ENCODE measurements around the gene PIK3CB. TPM values are rescaled to one million over a fixed set of nuclear protein-coding genes. Genes with fewer than 3 reads are reported as not detected.
"Not testable (repeated sequence)": the region's sequence is repeated elsewhere in the genome, so short reads cannot be mapped to it uniquely, and the experiment has no call there.

PIK3CB gene
- total RNA-seq, 2 donors from 2014 or later = 18.8 to 26.3 TPM

DNA sequence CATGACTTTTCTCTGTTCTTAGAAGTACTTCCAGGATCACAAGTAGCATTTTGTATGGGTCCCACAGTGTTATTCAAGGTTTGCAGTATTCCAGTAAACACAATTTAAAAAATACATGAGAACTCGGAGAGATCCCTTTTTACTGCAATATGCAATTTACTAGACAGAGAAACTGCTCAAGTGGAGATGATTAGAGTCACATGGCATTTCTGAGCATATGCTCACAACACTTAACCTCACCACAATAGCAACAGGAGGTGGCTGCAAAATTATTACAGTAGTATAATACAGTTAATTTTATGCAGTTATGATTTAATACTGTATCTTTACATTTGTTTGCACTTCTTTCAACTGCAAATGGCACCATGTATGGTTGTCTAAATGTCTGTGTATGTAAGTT, 87.5 kb downstream of the PIK3CB start:
- ATAC-seq (replicated peaks in 1 of 2) = no peak
- Mint-ChIP-seq H3K4me3 (no peak overlapping the region), H3K4me1 (ENCODE audit: low read depth) (no peaks in the 10 kb centered on the region), H3K9me3 (no peaks in the 10 kb centered on the region), H3K27ac (no peak overlapping the region), H3K27me3 (ENCODE audit: low read depth) (no peaks in the 10 kb centered on the region), H3K36me3 (ENCODE audit: insufficient read depth in 2 of 2) (peaks cover 0 to 4% of the 10 kb centered on the region in 2 donors)
- no peak for DNase-seq

- no peaks in the 10 kb centered on the region for H3K9me3 Mint-ChIP-seq
- H3K4me3 Mint-ChIP-seq = no peak overlapping the region
- H3K27me3 Mint-ChIP-seq (ENCODE audit: low read depth) = no peaks in the 10 kb centered on the region
- peaks cover 10% of the 10 kb centered on the region for H3K4me1 Mint-ChIP-seq (ENCODE audit: low read depth)
- H3K36me3 Mint-ChIP-seq (ENCODE audit: insufficient read depth in 2 of 2) = peaks cover 2 to 6% of the 10 kb centered on the region in 2 donors
- DNase-seq (no peak), ATAC-seq (replicated peaks in 1 of 2) (peak in 1 of 2 donors; percentile 73)
- H3K27ac Mint-ChIP-seq = no peak overlapping the region
Observed at GRCh38 chr3:138740072-138740471, 94.7 kb downstream of the PIK3CB start.

- H3K4me1 Mint-ChIP-seq (ENCODE audit: low read depth) = no peaks in the 10 kb centered on the region
- H3K9me3 Mint-ChIP-seq = no peaks in the 10 kb centered on the region
- H3K27ac Mint-ChIP-seq = no peak overlapping the region
- no peaks in the 10 kb centered on the region for H3K27me3 Mint-ChIP-seq (ENCODE audit: low read depth)
- no peak for DNase-seq
- H3K4me3 Mint-ChIP-seq = no peak overlapping the region
- peaks cover 0 to 1% of the 10 kb centered on the region in 2 donors for H3K36me3 Mint-ChIP-seq (ENCODE audit: insufficient read depth in 2 of 2)
- ATAC-seq (replicated peaks in 1 of 2) = no peak
Observed at GRCh38 chr3:138732456-138732855, 102.3 kb downstream of the PIK3CB start.

DNA sequence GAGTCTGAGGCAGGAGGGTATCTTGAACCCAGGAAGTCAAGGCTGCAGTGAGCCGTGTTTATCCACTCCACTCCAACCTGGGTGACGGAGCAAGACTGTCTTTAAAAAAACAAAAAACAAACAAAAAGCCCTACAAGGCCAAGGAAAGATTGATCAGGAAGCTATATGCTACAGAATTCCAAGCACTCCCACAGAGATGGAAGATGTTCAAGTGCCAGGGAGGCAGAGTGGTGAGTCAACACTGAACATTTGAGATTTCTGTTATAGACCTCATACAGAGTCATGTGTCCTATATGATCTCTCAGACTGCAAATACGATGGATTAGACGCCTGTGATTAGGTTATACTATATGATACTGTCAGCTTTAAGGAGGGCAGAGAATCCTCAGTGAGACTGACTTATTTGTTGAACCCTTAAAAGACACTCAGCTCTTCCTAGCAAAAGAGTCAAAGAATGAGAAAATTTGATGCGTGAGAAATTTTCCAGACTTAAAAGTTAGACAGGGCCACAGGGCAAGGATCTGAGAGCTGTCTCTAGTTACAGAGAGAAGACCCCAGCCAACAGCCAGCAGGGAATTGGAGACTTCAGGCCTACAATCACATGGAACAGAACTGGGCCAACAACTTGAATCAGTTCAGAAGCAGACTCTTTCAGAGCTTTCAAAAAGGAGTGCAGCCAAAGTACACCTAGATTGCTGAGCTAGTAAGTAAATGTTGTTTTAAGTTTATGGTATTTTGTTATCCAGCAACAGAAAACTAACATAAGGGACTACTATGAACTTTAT, 107.6 kb downstream of the PIK3CB start:
- no peak for DNase-seq
- no peaks in the 10 kb centered on the region for H3K36me3 Mint-ChIP-seq (ENCODE audit: insufficient read depth in 2 of 2)
- H3K4me3 Mint-ChIP-seq = no peak overlapping the region
- peaks cover 21% of the 10 kb centered on the region for H3K4me1 Mint-ChIP-seq (ENCODE audit: low read depth)
- no peak for ATAC-seq (replicated peaks in 1 of 2)
- H3K27me3 Mint-ChIP-seq (ENCODE audit: low read depth) = no peaks in the 10 kb centered on the region
- no peak overlapping the region for H3K27ac Mint-ChIP-seq
- H3K9me3 Mint-ChIP-seq = no peaks in the 10 kb centered on the region

DNA sequence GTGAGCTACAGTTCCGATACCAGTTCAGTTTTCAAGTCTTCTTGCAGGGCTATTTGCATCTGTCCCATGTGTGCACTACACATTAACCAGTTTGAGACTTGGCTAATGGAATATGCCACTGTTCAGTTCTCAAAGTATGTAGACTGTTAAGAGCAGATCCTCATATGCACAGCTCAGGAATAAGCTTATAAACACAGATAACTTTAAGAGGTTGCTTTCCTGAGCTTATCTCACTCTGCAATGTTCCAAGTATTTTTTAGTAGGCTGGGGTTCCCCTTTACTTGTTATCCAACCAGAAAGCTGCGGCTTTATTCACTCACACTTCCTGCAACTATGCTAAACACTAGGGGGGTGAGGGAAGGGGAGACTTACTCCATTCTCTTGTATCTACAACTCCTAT, 108.7 kb downstream of the PIK3CB start:
- Mint-ChIP-seq H3K4me1 (ENCODE audit: low read depth) (peaks cover 21% of the 10 kb centered on the region), H3K27ac (peak overlapping the region; percentile 51)
- H3K9me3 Mint-ChIP-seq; H3K4me3 Mint-ChIP-seq; H3K36me3 Mint-ChIP-seq (ENCODE audit: insufficient read depth in 2 of 2); H3K27me3 Mint-ChIP-seq (ENCODE audit: low read depth); ATAC-seq (replicated peaks in 1 of 2); DNase-seq: not testable (repeated sequence)

DNA sequence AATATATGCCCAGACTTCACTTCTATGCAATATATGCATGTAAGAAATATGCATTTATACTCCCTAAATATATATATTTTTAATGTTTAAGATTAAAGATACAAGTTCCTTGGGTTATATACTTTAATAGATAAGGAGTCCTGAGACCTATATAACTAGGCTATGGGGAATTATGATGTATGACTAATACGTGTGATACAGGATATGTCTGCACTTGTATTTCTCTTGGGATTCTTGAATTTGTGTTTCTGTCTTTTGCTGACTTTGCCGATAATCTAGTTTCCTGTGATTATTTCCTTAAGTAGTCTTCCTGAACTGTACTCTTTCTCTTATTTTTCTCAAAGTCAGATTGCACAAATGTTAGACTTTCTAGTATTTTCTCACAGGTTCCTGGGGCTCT, 109.6 kb downstream of the PIK3CB start:
- no peak overlapping the region for H3K27ac Mint-ChIP-seq

DNA sequence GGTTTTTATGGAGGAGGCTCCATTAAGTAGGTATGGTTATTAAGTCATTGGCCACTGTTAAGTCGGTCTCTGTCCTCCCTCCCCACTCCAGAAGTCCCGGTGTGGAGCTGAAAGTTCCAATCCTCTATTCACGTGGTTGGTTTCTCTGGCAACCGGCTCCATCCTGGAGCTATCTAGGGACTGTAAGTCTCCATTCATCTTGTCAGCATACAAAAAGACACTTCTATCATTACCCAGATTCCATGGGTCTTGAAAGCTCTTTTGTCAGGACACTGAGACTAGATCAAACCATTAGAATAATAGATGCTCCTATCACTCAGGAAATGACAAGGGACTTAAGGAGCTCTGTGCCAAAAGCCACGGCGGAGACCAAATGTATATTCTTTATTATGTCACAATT, 110.3 kb downstream of the PIK3CB start:
- ATAC-seq (replicated peaks in 1 of 2) (no peak), DNase-seq (no peak)
- Mint-ChIP-seq H3K4me3 (no peak overlapping the region), H3K9me3 (no peaks in the 10 kb centered on the region), H3K36me3 (ENCODE audit: insufficient read depth in 2 of 2) (peaks cover 0 to 2% of the 10 kb centered on the region in 2 donors), H3K27ac (peak overlapping the region; percentile 21), H3K4me1 (ENCODE audit: low read depth) (peaks cover 21% of the 10 kb centered on the region), H3K27me3 (ENCODE audit: low read depth) (no peaks in the 10 kb centered on the region)

More for the DNA sequence above, 109.6 kb downstream of the PIK3CB start:
- peaks cover 0 to 2% of the 10 kb centered on the region in 2 donors for H3K36me3 Mint-ChIP-seq (ENCODE audit: insufficient read depth in 2 of 2)
- H3K4me1 Mint-ChIP-seq (ENCODE audit: low read depth) = peaks cover 21% of the 10 kb centered on the region
- H3K27me3 Mint-ChIP-seq (ENCODE audit: low read depth) = no peaks in the 10 kb centered on the region
- DNase-seq = no peak
- H3K9me3 Mint-ChIP-seq = no peaks in the 10 kb centered on the region
- ATAC-seq (replicated peaks in 1 of 2) = no peak
- H3K4me3 Mint-ChIP-seq = no peak overlapping the region

DNA sequence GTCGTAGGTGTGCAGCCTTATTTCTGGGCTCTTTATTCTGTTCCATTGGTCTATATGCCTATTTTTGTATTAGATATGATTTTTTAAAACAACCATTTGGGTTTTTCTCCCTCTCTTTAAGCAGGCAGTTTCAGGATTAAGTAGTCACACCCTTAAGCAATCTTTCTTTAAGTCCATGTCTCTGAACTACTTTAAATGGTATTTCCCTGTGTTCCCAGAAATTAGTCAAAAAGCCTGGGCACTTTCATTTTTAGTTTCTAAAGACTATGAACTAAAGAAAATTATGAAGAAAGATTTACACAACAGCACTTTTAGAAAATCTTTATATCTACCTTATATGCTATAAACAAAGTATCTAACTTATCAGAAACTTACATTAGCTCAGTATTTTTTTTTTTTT, 115.9 kb downstream of the PIK3CB start:
- DNase-seq (no peak), ATAC-seq (replicated peaks in 1 of 2) (no peak)
- Mint-ChIP-seq H3K36me3 (ENCODE audit: insufficient read depth in 2 of 2) (peaks cover 0 to 7% of the 10 kb centered on the region in 2 donors), H3K27ac (peak overlapping the region; percentile 52), H3K27me3 (ENCODE audit: low read depth) (no peaks in the 10 kb centered on the region), H3K9me3 (no peaks in the 10 kb centered on the region), H3K4me1 (ENCODE audit: low read depth) (peaks cover 22% of the 10 kb centered on the region), H3K4me3 (no peak overlapping the region)

GRCh38 chr3:138717348-138717747, 117.4 kb downstream of the PIK3CB start:
- H3K27ac Mint-ChIP-seq = no peak overlapping the region
- H3K4me3 Mint-ChIP-seq = no peak overlapping the region
- H3K27me3 Mint-ChIP-seq (ENCODE audit: low read depth) = no peaks in the 10 kb centered on the region
- H3K9me3 Mint-ChIP-seq = no peaks in the 10 kb centered on the region
- H3K4me1 Mint-ChIP-seq (ENCODE audit: low read depth) = peaks cover 17% of the 10 kb centered on the region
- DNase-seq (no peak), ATAC-seq (replicated peaks in 1 of 2) (no peak)
- peaks cover 0 to 7% of the 10 kb centered on the region in 2 donors for H3K36me3 Mint-ChIP-seq (ENCODE audit: insufficient read depth in 2 of 2)

- H3K27ac Mint-ChIP-seq = no peak overlapping the region
- no peaks in the 10 kb centered on the region for H3K4me1 Mint-ChIP-seq (ENCODE audit: low read depth)
- H3K36me3 Mint-ChIP-seq (ENCODE audit: insufficient read depth in 2 of 2) = peaks cover 0 to 2% of the 10 kb centered on the region in 2 donors
- H3K4me3 Mint-ChIP-seq = no peak overlapping the region
- H3K27me3 Mint-ChIP-seq (ENCODE audit: low read depth) = no peaks in the 10 kb centered on the region
- no peaks in the 10 kb centered on the region for H3K9me3 Mint-ChIP-seq
- ATAC-seq (replicated peaks in 1 of 2) = no peak
- DNase-seq = no peak
Observed at GRCh38 chr3:138712086-138712485, 122.6 kb downstream of the PIK3CB start.

DNA sequence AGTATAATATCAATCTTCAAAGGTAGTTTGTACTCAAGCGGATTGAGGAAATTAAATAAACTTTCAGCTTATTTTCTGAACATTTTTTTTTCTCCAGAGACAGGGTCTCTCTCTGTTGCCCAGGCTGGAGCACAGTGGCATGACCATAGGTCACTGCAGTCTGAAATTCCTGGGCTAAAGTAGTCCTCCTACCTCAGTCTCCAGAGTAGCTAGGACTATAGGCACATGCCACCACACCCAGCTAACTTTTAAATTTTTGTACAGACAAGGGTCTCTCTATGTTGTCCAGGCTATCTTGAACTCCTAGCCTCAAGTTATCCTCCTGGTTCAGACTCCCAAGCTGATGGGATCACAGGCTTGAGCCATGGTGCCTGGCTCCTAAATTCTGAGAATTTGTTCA, 129.1 kb downstream of the PIK3CB start:
- no peaks in the 10 kb centered on the region for H3K9me3 Mint-ChIP-seq

DNA sequence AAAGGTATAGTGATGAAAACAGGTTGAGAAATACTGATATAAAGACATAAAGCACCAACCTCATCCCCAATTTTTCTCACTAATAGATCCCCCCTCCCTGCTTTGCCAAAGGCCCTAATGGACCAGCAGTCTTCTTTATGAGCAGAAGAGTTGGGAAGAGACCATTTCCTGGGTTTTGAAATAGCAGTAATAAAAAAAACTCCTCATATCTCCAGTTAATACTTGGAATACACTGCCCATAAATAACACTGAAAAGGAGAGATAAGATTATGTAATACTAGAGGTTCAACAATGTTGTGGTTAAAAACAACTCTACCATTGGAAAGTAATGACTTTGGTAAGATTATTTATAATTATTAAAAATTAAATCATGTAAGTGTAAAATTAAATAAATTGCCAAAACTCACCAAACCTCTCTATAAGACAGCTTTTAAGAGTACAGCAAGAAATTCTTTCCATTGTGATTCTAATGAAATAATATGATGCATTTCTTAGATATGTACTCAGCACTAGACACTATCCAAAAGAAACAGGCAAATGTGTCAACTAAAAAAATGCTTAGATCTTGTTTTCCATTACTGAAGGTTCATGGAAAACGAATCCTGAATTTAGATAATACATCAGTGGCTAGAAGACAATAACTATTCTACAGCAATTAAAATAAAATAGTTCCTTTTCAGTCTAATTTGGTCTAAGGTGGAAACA, 137.9 kb downstream of the PIK3CB start:
- no peaks in the 10 kb centered on the region for H3K9me3 Mint-ChIP-seq
- H3K4me1 Mint-ChIP-seq (ENCODE audit: low read depth) = no peaks in the 10 kb centered on the region
- no peaks in the 10 kb centered on the region for H3K27me3 Mint-ChIP-seq (ENCODE audit: low read depth)
- no peak overlapping the region for H3K4me3 Mint-ChIP-seq
- peaks cover 0 to 3% of the 10 kb centered on the region in 2 donors for H3K36me3 Mint-ChIP-seq (ENCODE audit: insufficient read depth in 2 of 2)
- ATAC-seq (replicated peaks in 1 of 2) (no peak), DNase-seq (no peak)
- no peak overlapping the region for H3K27ac Mint-ChIP-seq

More for the DNA sequence above, 129.1 kb downstream of the PIK3CB start:
- ATAC-seq (replicated peaks in 1 of 2) (no peak), DNase-seq (no peak)
- H3K36me3 Mint-ChIP-seq (ENCODE audit: insufficient read depth in 2 of 2) = peaks cover 0 to 1% of the 10 kb centered on the region in 2 donors
- H3K4me3 Mint-ChIP-seq = no peak overlapping the region
- no peak overlapping the region for H3K27ac Mint-ChIP-seq
- H3K4me1 Mint-ChIP-seq (ENCODE audit: low read depth) = no peaks in the 10 kb centered on the region
- no peaks in the 10 kb centered on the region for H3K27me3 Mint-ChIP-seq (ENCODE audit: low read depth)

- Mint-ChIP-seq H3K36me3 (ENCODE audit: insufficient read depth in 2 of 2) (peaks cover 0 to 3% of the 10 kb centered on the region in 2 donors), H3K4me3 (no peak overlapping the region), H3K27ac (no peak overlapping the region), H3K9me3 (no peaks in the 10 kb centered on the region), H3K27me3 (ENCODE audit: low read depth) (no peaks in the 10 kb centered on the region), H3K4me1 (ENCODE audit: low read depth) (no peaks in the 10 kb centered on the region)
- ATAC-seq (replicated peaks in 1 of 2) (no peak), DNase-seq (no peak)
Observed at GRCh38 chr3:138694287-138695007, 140.3 kb downstream of the PIK3CB start.

Data from activated T-cell treated with anti-CD3 and anti-CD28 coated beads, Interleukin-2, amount 50 U/mL, for 72 hours (primary cell).